Smooth muscle cell (in vitro differentiated cells): ENCODE measurements around the gene CDR2L. TPM values are rescaled to one million over a fixed set of nuclear protein-coding genes. Genes with fewer than 3 reads are reported as not detected.

Source experiments
- DNase-seq: peaks from one replicate; lab custom pipeline; 2025; ENCODE audit not compliant: unreplicated experiment; lab: John Stamatoyannopoulos, UW
- H2AFZ ChIP-seq: fragments of 200-600 bp; sonication (generic); 2 replicates; pipeline ENCODE4 v1.6.0; 2016; ENCODE audit warnings: antibody characterized with exemption, low read depth, mild to moderate bottlenecking
- H3F3A ChIP-seq: fragments of 200-600 bp; sonication (generic); 2 replicates; pipeline ENCODE4 v1.6.0; 2017; ENCODE audit warnings: antibody characterized with exemption, low read depth
- H3K27ac ChIP-seq: fragments of 200-600 bp; sonication (generic); 2 replicates; pipeline ENCODE4 v1.5.1; 2016; ENCODE audit warnings: low read depth, mild to moderate bottlenecking
- H3K27me3 ChIP-seq: fragments of 200-600 bp; sonication (generic); 2 replicates; pipeline ENCODE4 v1.6.1; 2016; ENCODE audit warnings: low read depth, mild to moderate bottlenecking
- H3K36me3 ChIP-seq: fragments of 200-600 bp; sonication (generic); 2 replicates; pipeline ENCODE4 v1.5.1; 2016; ENCODE audit warnings: low read depth
- H3K4me1 ChIP-seq: fragments of 200-600 bp; sonication (generic); 2 replicates; pipeline ENCODE4 v1.5.1; 2016; ENCODE audit warnings: low read depth
- H3K4me2 ChIP-seq: fragments of 200-600 bp; sonication (generic); 2 replicates; pipeline ENCODE4 v1.6.0; 2016; ENCODE audit warnings: mild to moderate bottlenecking
- H3K4me3 ChIP-seq: fragments of 200-600 bp; sonication (generic); 2 replicates; pipeline ENCODE4 v1.5.1; 2016; ENCODE audit warnings: mild to moderate bottlenecking
- H3K79me2 ChIP-seq: fragments of 200-600 bp; sonication (generic); 2 replicates; pipeline ENCODE4 v1.6.0; 2016; ENCODE audit warnings: low read depth, mild to moderate bottlenecking
- H3K9ac ChIP-seq: fragments of 200-600 bp; sonication (generic); 2 replicates; pipeline ENCODE4 v1.6.0; 2016; ENCODE audit warnings: low read depth
- H3K9me3 ChIP-seq: fragments of 200-600 bp; sonication (generic); replicated peaks from 2 replicates; pipeline ENCODE4 v1.5.1; 2016; ENCODE audit warnings: low read depth
- H4K20me1 ChIP-seq: fragments of 200-600 bp; sonication (generic); 2 replicates; pipeline ENCODE4 v1.6.0; 2016; ENCODE audit warnings: low read depth
- WGBS: methylation state at CpG from one replicate; pipeline ENCODE4 v1.1.7; 2016; ENCODE audit warnings: low lambda C conversion rate; 5-methylcytosine and 5-hydroxymethylcytosine counted together
- polyA plus RNA-seq: library from polyadenylated mRNA; unstranded; fragments of >200 nt; fragmentation: Nextera tagmentation; extraction: Ambion mirVana; gene quantifications from 2 replicates; pipeline ENCODE4 v1.2.1, GENCODE V29; 2016
- total RNA-seq: library from RNA; depleted of rRNA; stranded (reverse); fragments of >200 nt; gene quantifications from 2 replicates; pipeline ENCODE4 v1.2.3, GENCODE V29; 2014
- TF ChIP-seq, protein P1 (sequence below): fragments of 200-600 bp; sonication (generic); IDR thresholded peaks from 2 replicates; pipeline ENCODE4 v1.5.1; 2017; ENCODE audit warnings: borderline replicate concordance, mild to moderate bottlenecking, antibody characterized with exemption; ENCODE audit not compliant: insufficient read depth, poor library complexity, severe bottlenecking

CDR2L gene
- total and polyA plus RNA-seq, 2 experiments from 2014 or later: 37.8 to 40.7 TPM

DNA sequence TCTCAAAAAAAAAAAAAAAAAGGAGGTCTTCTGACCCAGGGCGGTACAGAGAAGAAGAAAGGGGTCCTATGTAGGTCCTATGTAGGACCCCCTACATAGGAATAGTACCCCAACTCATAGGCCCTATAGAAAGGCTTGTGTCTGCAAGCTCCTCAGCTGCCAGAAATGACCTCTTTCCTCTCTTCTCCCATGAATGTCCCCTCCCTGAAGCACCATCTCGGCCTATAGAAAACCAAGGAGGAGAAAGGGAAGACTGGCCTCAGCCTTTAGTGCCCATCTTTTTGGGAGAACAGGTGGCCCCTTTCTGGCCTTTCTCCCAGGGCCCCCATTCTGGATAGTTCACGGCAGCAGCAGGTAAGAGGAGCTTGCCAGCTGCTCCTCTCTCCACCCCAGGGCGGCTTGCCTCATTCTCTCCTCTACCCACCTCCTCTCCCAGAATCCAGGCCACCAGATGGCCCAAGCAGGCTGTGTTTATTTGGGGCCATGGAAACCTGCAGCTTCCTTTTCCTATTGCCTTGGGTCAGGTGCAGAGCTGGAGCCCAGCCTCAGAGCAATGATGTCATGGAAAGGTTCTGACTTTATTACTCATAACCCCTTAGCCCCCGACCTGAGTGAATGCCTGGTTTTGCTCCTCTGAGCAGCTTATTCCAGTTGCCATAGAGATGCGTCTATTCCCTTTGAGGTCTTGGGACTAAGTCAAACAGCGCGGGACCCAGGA, 23.4 kb downstream of the CDR2L start:
- peaks cover 12% of the 10 kb centered on the region for H3K79me2 ChIP-seq
- H3K4me2 ChIP-seq: peak overlapping the region; percentile 91
- no peaks in the 10 kb centered on the region for H3K27me3 ChIP-seq
- peak overlapping the region; percentile 74 for H3K27ac ChIP-seq
- peaks cover 24% of the 10 kb centered on the region for H3F3A ChIP-seq
- H3K9me3 ChIP-seq: no peaks in the 10 kb centered on the region
- DNase-seq: no peak
- no peak overlapping the region for H2AFZ ChIP-seq
- H4K20me1 ChIP-seq: no peaks in the 10 kb centered on the region
- peak overlapping the region; percentile 76 for H3K9ac ChIP-seq
- 81% methylated on average over 8 of the region's 8 CpGs for WGBS
- H3K4me1 ChIP-seq: peaks cover 16% of the 10 kb centered on the region
- TF ChIP-seq, protein P1, sequence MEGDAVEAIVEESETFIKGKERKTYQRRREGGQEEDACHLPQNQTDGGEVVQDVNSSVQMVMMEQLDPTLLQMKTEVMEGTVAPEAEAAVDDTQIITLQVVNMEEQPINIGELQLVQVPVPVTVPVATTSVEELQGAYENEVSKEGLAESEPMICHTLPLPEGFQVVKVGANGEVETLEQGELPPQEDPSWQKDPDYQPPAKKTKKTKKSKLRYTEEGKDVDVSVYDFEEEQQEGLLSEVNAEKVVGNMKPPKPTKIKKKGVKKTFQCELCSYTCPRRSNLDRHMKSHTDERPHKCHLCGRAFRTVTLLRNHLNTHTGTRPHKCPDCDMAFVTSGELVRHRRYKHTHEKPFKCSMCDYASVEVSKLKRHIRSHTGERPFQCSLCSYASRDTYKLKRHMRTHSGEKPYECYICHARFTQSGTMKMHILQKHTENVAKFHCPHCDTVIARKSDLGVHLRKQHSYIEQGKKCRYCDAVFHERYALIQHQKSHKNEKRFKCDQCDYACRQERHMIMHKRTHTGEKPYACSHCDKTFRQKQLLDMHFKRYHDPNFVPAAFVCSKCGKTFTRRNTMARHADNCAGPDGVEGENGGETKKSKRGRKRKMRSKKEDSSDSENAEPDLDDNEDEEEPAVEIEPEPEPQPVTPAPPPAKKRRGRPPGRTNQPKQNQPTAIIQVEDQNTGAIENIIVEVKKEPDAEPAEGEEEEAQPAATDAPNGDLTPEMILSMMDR: no peak
- no peak overlapping the region for H3K4me3 ChIP-seq
- H3K36me3 ChIP-seq: no peaks in the 10 kb centered on the region

DNA sequence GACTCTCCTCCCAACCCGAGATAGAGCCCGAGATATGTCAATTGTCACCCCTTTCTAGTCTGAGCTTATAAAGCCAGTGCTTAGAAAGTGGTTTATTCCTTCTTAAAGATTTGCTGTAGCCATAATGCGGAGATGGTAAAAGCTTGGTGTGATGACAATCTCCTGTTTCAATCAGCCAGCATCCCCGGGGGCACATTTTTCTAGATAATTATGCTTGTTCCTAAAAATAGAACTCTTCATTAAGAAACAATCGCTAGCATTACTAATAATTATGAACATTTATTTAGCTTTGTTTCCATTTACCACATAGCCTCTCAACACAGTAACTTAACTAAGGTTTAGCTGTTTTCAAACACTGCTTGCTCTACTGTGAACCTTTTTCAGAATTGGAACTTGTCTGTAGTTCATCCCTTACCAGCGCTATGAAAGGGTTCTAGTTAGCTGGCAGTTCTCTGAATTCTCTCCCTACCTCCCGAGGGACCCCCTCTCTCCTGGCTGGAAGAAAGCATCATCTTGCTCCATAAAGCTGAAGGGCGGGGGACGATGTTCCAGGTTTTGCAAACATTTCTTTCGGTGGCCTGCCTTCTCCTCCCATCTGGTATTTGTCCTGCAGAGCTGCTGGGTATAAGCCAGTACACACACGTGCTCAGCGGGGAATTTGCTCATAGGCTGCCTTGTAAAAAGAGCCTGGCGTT, 24.1 kb downstream of the CDR2L start:
- no peak for DNase-seq
- peak overlapping the region; percentile 91 for H3K4me2 ChIP-seq
- TF ChIP-seq, protein P1: no peak
- no peaks in the 10 kb centered on the region for H3K9me3 ChIP-seq
- H3K27ac ChIP-seq: peak overlapping the region; percentile 74
- H3K36me3 ChIP-seq: no peaks in the 10 kb centered on the region
- peaks cover 12% of the 10 kb centered on the region for H3K79me2 ChIP-seq
- H3K9ac ChIP-seq: peak overlapping the region; percentile 76
- H4K20me1 ChIP-seq: no peaks in the 10 kb centered on the region
- H3F3A ChIP-seq: peaks cover 24% of the 10 kb centered on the region
- H3K4me1 ChIP-seq: peaks cover 16% of the 10 kb centered on the region
- H3K4me3 ChIP-seq: peak overlapping the region; percentile 71
- H3K27me3 ChIP-seq: no peaks in the 10 kb centered on the region
- peak overlapping the region; percentile 80 for H2AFZ ChIP-seq
- WGBS: 65% methylated on average over 13 of the region's 13 CpGs

DNA sequence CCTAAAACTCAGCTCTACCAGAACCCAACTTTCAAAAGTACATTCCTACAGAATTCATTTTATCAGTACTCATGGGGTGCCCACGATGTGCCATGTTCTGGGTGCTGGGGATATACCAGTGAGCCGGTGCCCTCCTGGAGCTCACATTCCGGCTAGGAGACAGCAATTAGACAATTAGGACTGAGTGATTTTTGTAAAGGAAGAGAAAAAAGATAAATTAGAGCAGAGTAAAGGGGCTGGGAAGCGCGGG, 24.6 kb downstream of the CDR2L start:
- Histone ChIP-seq H3F3A (peaks cover 24% of the 10 kb centered on the region), H3K4me1 (peaks cover 16% of the 10 kb centered on the region), H2AFZ (peak overlapping the region; percentile 80), H3K4me2 (peak overlapping the region; percentile 91), H3K4me3 (peak overlapping the region; percentile 71), H3K36me3 (no peaks in the 10 kb centered on the region), H3K9ac (peak overlapping the region; percentile 76), H3K79me2 (peaks cover 12% of the 10 kb centered on the region), H3K27me3 (no peaks in the 10 kb centered on the region), H3K27ac (peak overlapping the region; percentile 74), H4K20me1 (no peaks in the 10 kb centered on the region), H3K9me3 (no peaks in the 10 kb centered on the region)
- TF ChIP-seq, protein P1: no peak
- WGBS: 45% methylated on average over 5 of the region's 5 CpGs
- no peak for DNase-seq
